SK-N-SH (cell line): Measurements from ENCODE around the gene ADCY7. TPM values are rescaled to one million over a fixed set of nuclear protein-coding genes. Genes with fewer than 3 reads are reported as not detected.

Experiments used
- CTCF ChIA-PET: fragments of 300-600, 350-600 bp; formaldehyde crosslinking; extraction: SDS; loops from one replicate; lab custom pipeline; 2021; lab: Yijun Ruan, JAX
- POLR2A ChIA-PET: fragments of 350-600 bp; sonication (Branson Sonifier 250); formaldehyde crosslinking; extraction: SDS; loops from one replicate; lab custom pipeline; 2020; ENCODE audit warnings: antibody characterized with exemption, inconsistent platforms; lab: Yijun Ruan, JAX
- DNase-seq: peaks from one replicate; pipeline ENCODE4 v3.0.0; 2012
- H2AFZ ChIP-seq: fragments of 200-600 bp; sonication (generic); 2 replicates; pipeline ENCODE4 v1.8.1; 2016; ENCODE audit warnings: antibody characterized with exemption, mild to moderate bottlenecking, low read depth
- H3F3A ChIP-seq: fragments of 200-600 bp; sonication (generic); replicated peaks from 2 replicates; pipeline ENCODE3; 2016; ENCODE audit warnings: antibody characterized with exemption, mild to moderate bottlenecking; ENCODE audit not compliant: insufficient read depth
- H3K27ac ChIP-seq, 2 experiments: fragments of 200-500 bp in 1 of 2; fragments of 200-600 bp in 1 of 2; sonication (Bioruptor generic) in 1 of 2; sonication (generic), shearing (Covaris generic) in 1 of 2; 2 replicates each; pipeline versions ENCODE4 v1.5.1 to v1.6.1; 2014 to 2016; ENCODE audit warnings: low read depth in 2 of 2, inconsistent platforms in 1 of 2, low read length in 1 of 2, mild to moderate bottlenecking in 1 of 2, mixed read lengths in 1 of 2
- H3K27me3 ChIP-seq: fragments of 200-600 bp; sonication (generic), shearing (Covaris generic); 2 replicates; pipeline ENCODE4 v1.6.1; 2016; ENCODE audit warnings: mixed run types; ENCODE audit not compliant: insufficient read depth
- H3K36me3 ChIP-seq, 2 experiments: fragments of 200-500 bp in 1 of 2; fragments of 200-600 bp in 1 of 2; sonication (Bioruptor generic) in 1 of 2; sonication (generic) in 1 of 2; replicated peaks in 1 of 2; 2 replicates each; pipeline versions ENCODE3 to v1.5.1; 2014 to 2016; ENCODE audit warnings: low read length in 1 of 2, mild to moderate bottlenecking in 1 of 2; ENCODE audit not compliant: insufficient read depth in 2 of 2, control insufficient read depth in 1 of 2
- H3K4me1 ChIP-seq, 2 experiments: fragments of 200-500 bp in 1 of 2; fragments of 200-600 bp in 1 of 2; sonication (Bioruptor generic) in 1 of 2; sonication (generic), shearing (Covaris generic) in 1 of 2; 2 replicates each; pipeline versions ENCODE4 v1.5.1 to v1.6.1; 2014 to 2016; ENCODE audit warnings: low read depth in 1 of 2, low read length in 1 of 2, mixed run types in 1 of 2; ENCODE audit not compliant: insufficient read depth in 2 of 2, control insufficient read depth in 1 of 2
- H3K4me2 ChIP-seq: fragments of 200-600 bp; sonication (generic), shearing (Covaris generic); 2 replicates; pipeline ENCODE4 v1.6.1; 2017; ENCODE audit warnings: mixed run types
- H3K4me3 ChIP-seq, 2 experiments: fragments of 200-500 bp in 1 of 2; fragments of 200-600 bp in 1 of 2; sonication (Bioruptor generic) in 1 of 2; sonication (generic), shearing (Covaris generic) in 1 of 2; 2 replicates each; pipeline versions ENCODE4 v1.5.1 to v1.8.1; 2014 to 2016; ENCODE audit warnings: low read depth in 2 of 2, inconsistent platforms in 1 of 2, low read length in 1 of 2, mild to moderate bottlenecking in 1 of 2, mixed read lengths in 1 of 2, moderate library complexity in 1 of 2
- H3K79me2 ChIP-seq: fragments of 200-600 bp; sonication (generic); 2 replicates; pipeline ENCODE4 v1.8.1; 2017; ENCODE audit warnings: mild to moderate bottlenecking; ENCODE audit not compliant: insufficient read depth
- H3K9ac ChIP-seq: fragments of 200-600 bp; sonication (generic); 2 replicates; pipeline ENCODE4 v1.6.1; 2017; ENCODE audit warnings: mixed run types
- H3K9me2 ChIP-seq: fragments of 200-600 bp; sonication (generic); 2 replicates; pipeline ENCODE4 v1.6.1; 2017; ENCODE audit warnings: mixed run types
- H3K9me3 ChIP-seq: fragments of 200-600 bp; sonication (generic); 2 replicates; pipeline ENCODE4 v1.6.1; 2017; ENCODE audit warnings: mixed run types, mild to moderate bottlenecking, moderate library complexity
- H4K20me1 ChIP-seq: fragments of 200-600 bp; sonication (generic); 2 replicates; pipeline ENCODE4 v1.6.1; 2017; ENCODE audit warnings: mild to moderate bottlenecking, mixed run types; ENCODE audit not compliant: insufficient read depth
- CHD2 ChIP-seq: fragments of 150-350 bp; IDR thresholded peaks from 2 replicates; pipeline ENCODE4 v1.6.1; 2018; ENCODE audit warnings: low read length; ENCODE audit not compliant: partially characterized antibody
- ELF1 ChIP-seq: IDR thresholded peaks from 2 replicates; pipeline ENCODE4 v1.4.0; 2012
- EP300 ChIP-seq, 2 experiments: IDR thresholded peaks; 2 replicates each; pipeline versions ENCODE4 v1.4.0 to v1.6.1; 2012; ENCODE audit warnings: borderline replicate concordance in 1 of 2, low read depth in 1 of 2, low read length in 1 of 2
- FOSL2 ChIP-seq: IDR thresholded peaks from 2 replicates; pipeline ENCODE4 v1.4.0; 2012; ENCODE audit warnings: low read depth, mild to moderate bottlenecking, moderate library complexity, borderline replicate concordance
- FOXM1 ChIP-seq: IDR thresholded peaks from 2 replicates; pipeline ENCODE4 v1.4.0; 2012; ENCODE audit warnings: low read depth, mild to moderate bottlenecking
- GABPA ChIP-seq: IDR thresholded peaks from 2 replicates; pipeline ENCODE4 v1.4.0; 2012; ENCODE audit warnings: low read depth, mild to moderate bottlenecking
- GATA2 ChIP-seq: sonication (generic); formaldehyde crosslinking; IDR thresholded peaks from 2 replicates; pipeline ENCODE4 v1.5.0; 2020; ENCODE audit warnings: mild to moderate bottlenecking, missing genetic modification reagents
- JUND ChIP-seq: IDR thresholded peaks from 2 replicates; pipeline ENCODE4 v1.4.0; 2012
- MXI1 ChIP-seq: IDR thresholded peaks from 2 replicates; pipeline ENCODE4 v1.6.1; 2012; ENCODE audit warnings: mild to moderate bottlenecking, low read depth, low read length, improper control_type of control experiment
- NFIC ChIP-seq: IDR thresholded peaks from 2 replicates; pipeline ENCODE4 v1.4.0; 2012; ENCODE audit warnings: borderline replicate concordance
- PBX3 ChIP-seq: IDR thresholded peaks from 2 replicates; pipeline ENCODE4; 2012
- POLR2AphosphoS5 ChIP-seq: IDR thresholded peaks from 2 replicates; pipeline ENCODE4 v1.6.1; 2012; ENCODE audit warnings: low read depth, low read length
- RAD21 ChIP-seq: IDR thresholded peaks from 2 replicates; pipeline ENCODE4 v1.6.1; 2012; ENCODE audit warnings: mild to moderate bottlenecking, low read length
- RCOR1 ChIP-seq: fragments of 150-350 bp; IDR thresholded peaks from 2 replicates; pipeline ENCODE4 v1.6.1; 2017; ENCODE audit warnings: antibody characterized with exemption, low read length
- REST ChIP-seq: IDR thresholded peaks from 2 replicates; pipeline ENCODE4 v1.6.1; 2012; ENCODE audit warnings: mild to moderate bottlenecking, low read depth, low read length, moderate library complexity
- RFX5 ChIP-seq: IDR thresholded peaks from 2 replicates; pipeline ENCODE4 v1.6.1; 2012; ENCODE audit warnings: mild to moderate bottlenecking, improper control_type of control experiment, low read length
- RXRA ChIP-seq: IDR thresholded peaks from 2 replicates; pipeline ENCODE4 v1.4.0; 2012; ENCODE audit warnings: low read depth, mild to moderate bottlenecking, borderline replicate concordance
- SMC3 ChIP-seq: IDR thresholded peaks from 2 replicates; pipeline ENCODE4 v1.6.1; 2012; ENCODE audit warnings: low read depth, low read length, improper control_type of control experiment
- TCF12 ChIP-seq: IDR thresholded peaks from 2 replicates; pipeline ENCODE4 v1.4.0; 2012
- TEAD4 ChIP-seq: IDR thresholded peaks from 2 replicates; pipeline ENCODE4 v1.4.0; 2012; ENCODE audit warnings: mild to moderate bottlenecking, borderline replicate concordance; ENCODE audit not compliant: insufficient read depth
- YY1 ChIP-seq: IDR thresholded peaks from 2 replicates; pipeline ENCODE4 v1.4.0; 2012; ENCODE audit warnings: low read depth, mild to moderate bottlenecking
- whole genome bisulfite sequencing: methylation state at CpG from one replicate; pipeline ENCODE4 v1.1.6; 2017; ENCODE audit warnings: low lambda C conversion rate; 5-methylcytosine and 5-hydroxymethylcytosine counted together
- polyA plus RNA-seq, 3 experiments: library from polyadenylated mRNA; depleted of rRNA; stranded (reverse); fragments of >200 nt; gene quantifications; 2 replicates each; pipeline ENCODE4 v1.2.3, GENCODE V29; 2012

ADCY7 gene
- polyA plus RNA-seq, 1 of the 3 experiments (the other 2 are of a cell fraction), result 14.3 TPM

- no peak for TF ChIP-seq SMC3
- TF ChIP-seq TCF12, result no peak
- TF ChIP-seq FOXM1, result no peak
- TF ChIP-seq FOSL2, result no peak
- TF ChIP-seq CHD2, result no peak
- TF ChIP-seq, all 33 proteins: peak for 0
Measured at GRCh38 chr16:50272687-50273381, 6.5 kb downstream of the ADCY7 start (continued).

GRCh38 chr16:50273382-50273690, 7.0 kb downstream of the ADCY7 start:
- DNase-seq, result no peak
- POLR2A ChIA-PET, result no interaction called here
- peaks cover 3% of the 10 kb centered on the region; the same call in 1 of the 2 replicates for H4K20me1 ChIP-seq
- H3K9ac ChIP-seq, result no peak overlapping the region
- TF ChIP-seq NFIC (no peak), RCOR1 (no peak), FOSL2 (no peak)
- no peak overlapping the region for H3K27ac ChIP-seq
- peaks cover 3% of the 10 kb centered on the region for H3F3A ChIP-seq
- H3K4me1 ChIP-seq, result peaks cover 0 to 19% of the 10 kb centered on the region in 2 experiments; a peak in 1 of 4 replicates
- WGBS, result 92% methylated on average over 2 of the region's 2 CpGs
- peaks cover 9% of the 10 kb centered on the region; the same call in 1 of the 2 replicates for H3K79me2 ChIP-seq
- H3K4me3 ChIP-seq, result no peak overlapping the region
- no peaks in the 10 kb centered on the region for H3K9me3 ChIP-seq
- no peaks in the 10 kb centered on the region for H3K36me3 ChIP-seq
- H3K4me2 ChIP-seq, result no peak overlapping the region
- no peaks in the 10 kb centered on the region for H3K27me3 ChIP-seq
- H3K9me2 ChIP-seq, result no peaks in the 10 kb centered on the region
- H2AFZ ChIP-seq, result no peak overlapping the region
- CTCF ChIA-PET, result interaction anchor here (0.8 to 1.1 kb wide), 2 partner anchors 15 to 16 kb away, joined by 3 to 4 read pairs; no protein-coding TSS in a partner anchor

GRCh38 chr16:50273888-50274325, 7.6 kb downstream of the ADCY7 start:
- no peak overlapping the region for H3K4me3 ChIP-seq
- no peaks in the 10 kb centered on the region for H3K27me3 ChIP-seq
- H3K9me3 ChIP-seq, result no peaks in the 10 kb centered on the region
- no peak overlapping the region for H2AFZ ChIP-seq
- no peak for DNase-seq
- POLR2A ChIA-PET, result no interaction called here
- no peak overlapping the region for H3K9ac ChIP-seq
- peaks cover 3% of the 10 kb centered on the region; the same call in 1 of the 2 replicates for H4K20me1 ChIP-seq
- H3K4me1 ChIP-seq, result peaks cover 0 to 19% of the 10 kb centered on the region in 2 experiments; a peak in 1 of 4 replicates
- no peaks in the 10 kb centered on the region for H3K9me2 ChIP-seq
- CTCF ChIA-PET, result no interaction called here
- H3K79me2 ChIP-seq, result peaks cover 6% of the 10 kb centered on the region; the same call in 1 of the 2 replicates
- H3K27ac ChIP-seq, result no peak overlapping the region
- 84% methylated on average over 13 of the region's 13 CpGs for WGBS
- TF ChIP-seq REST, result no peak
- TF ChIP-seq EP300 (IDR thresholded peaks at IDR 0.05; ENCODE audit: borderline replicate concordance in 1 of 2, low read depth in 1 of 2, low read length in 1 of 2), result no peak
- TF ChIP-seq PBX3, result no peak
- TF ChIP-seq RAD21, result no peak
- no peak for TF ChIP-seq FOXM1
- TF ChIP-seq YY1, result no peak
- no peak for TF ChIP-seq CHD2
- no peak for TF ChIP-seq GABPA
- no peak for TF ChIP-seq SMC3
- no peak for TF ChIP-seq ELF1
- no peak for TF ChIP-seq POLR2AphosphoS5
- TF ChIP-seq MXI1, result no peak
- no peak for TF ChIP-seq RXRA
- no peak for TF ChIP-seq JUND
- TF ChIP-seq GATA2 (CRISPR knock-in tag), result no peak
- no peak for TF ChIP-seq RFX5
- TF ChIP-seq FOSL2, result no peak
- TF ChIP-seq TCF12, result no peak
- no peak for TF ChIP-seq TEAD4
- no peak overlapping the region for H3K4me2 ChIP-seq
- no peaks in the 10 kb centered on the region for H3K36me3 ChIP-seq
- peaks cover 4% of the 10 kb centered on the region for H3F3A ChIP-seq
